HG03565 (cell line): ENCODE data around the gene FNDC5.

Source experiments
- ATAC-seq: cut with Tn5 transposase; IDR thresholded peaks from one replicate; pipeline ENCODE4 v1.9.1; 2021; ENCODE audit warnings: mild to moderate bottlenecking, moderate library complexity; ENCODE audit not compliant: unreplicated experiment

Gene FNDC5

GRCh38 chr1:32817815-32818786 lies 52.6 kb downstream of the FNDC5 start:
- peak; percentile 10 for ATAC-seq

DNA sequence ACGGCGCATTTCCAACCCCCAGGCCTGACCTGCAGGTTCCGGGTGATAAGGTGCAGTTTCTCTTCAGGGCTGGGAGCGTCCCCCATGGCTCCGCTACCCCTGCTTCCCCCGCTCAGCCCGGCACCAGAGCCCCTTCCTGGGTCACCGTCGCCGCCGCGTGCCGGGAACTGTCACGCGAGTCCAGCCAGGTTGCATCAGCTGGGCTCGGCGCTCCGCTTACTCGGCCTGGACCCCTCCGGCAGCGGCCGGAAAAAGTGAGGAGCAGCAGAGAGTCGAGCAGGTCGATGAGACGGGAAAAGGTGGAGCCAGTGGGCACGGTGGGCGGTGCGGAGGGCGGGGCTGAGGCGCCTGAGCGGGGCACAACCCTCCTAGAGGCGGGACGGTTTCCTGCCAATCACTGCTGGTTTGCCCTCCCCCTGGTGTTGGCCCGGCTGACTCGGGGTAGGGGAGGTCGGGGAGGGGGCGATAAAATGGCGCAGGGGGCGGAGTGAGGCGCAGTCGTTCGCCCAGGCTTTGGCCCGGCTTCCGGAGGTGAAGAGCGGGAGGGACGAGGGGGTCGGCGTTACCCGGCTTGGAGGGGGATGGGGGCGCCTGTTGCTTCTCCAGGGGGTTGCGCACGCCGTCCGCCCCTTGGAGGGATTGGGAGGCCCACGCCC lies 53.4 kb downstream of the FNDC5 start, which contains the start of the genes S100PBP and YARS1:
S100PBP (plus strand) TSS at position 495 of the 656 bp plus-strand sequence. CDS start 8,447 bp downstream, outside the sequence.
YARS1 (minus strand) TSS at position 200 of the 656 bp plus-strand sequence; CDS start at position 86, 114 bp downstream.
- ATAC-seq, result peak; percentile 71

DNA sequence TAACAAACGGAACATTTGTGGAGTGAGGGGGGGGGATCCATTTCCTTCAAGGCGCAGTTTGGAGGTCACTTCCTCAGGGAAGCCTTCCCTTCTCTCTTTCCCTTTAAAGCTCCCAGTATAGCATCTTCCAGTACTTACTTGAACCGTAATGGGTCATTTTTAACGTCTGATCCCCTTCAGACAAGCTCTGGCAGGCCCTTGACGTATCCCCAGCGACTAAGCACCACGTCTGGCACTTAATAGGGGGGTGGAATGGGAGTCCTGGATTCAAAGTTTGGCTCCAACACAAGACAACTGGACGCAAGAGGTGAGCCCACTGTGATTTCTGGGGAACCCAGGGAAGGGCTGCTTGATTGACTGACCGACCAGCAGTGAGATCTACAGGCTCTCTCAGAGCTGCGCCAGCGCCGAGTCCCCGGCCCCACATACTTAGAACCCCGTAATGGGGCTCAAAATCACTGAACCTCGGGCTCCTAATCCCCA lies 54.0 kb downstream of the FNDC5 start:
- no peak for ATAC-seq

- ATAC-seq, result no peak
These were observed 56.6 kb downstream of the FNDC5 start for GRCh38 chr1:32813941-32814739.
